K562 (cell line): ENCODE measurements around the gene CACNA1C. TPM values are rescaled to one million over a fixed set of nuclear protein-coding genes. Genes with fewer than 3 reads are reported as not detected.

Experiments
- ATAC-seq: fragments of 200-7000 bp; cut with Tn5 transposase; 3 replicates; pipeline ENCODE4 v1.9.1; 2020; ENCODE audit warnings: moderate library complexity
- BruUV-seq: library from RNA; stranded (reverse); fragments of 400-500 nt; replicated peaks from 2 replicates; lab custom pipeline; 2021; lab: Mats Ljungman, UMichigan
- CTCF ChIA-PET: fragments of 300-600 bp; formaldehyde crosslinking; extraction: SDS; loops from one replicate; lab custom pipeline; 2021; ENCODE audit warnings: low intra/inter-chr PET ratio; lab: Yijun Ruan, JAX
- POLR2A ChIA-PET: fragments of 300-600, 350-650 bp; sonication (Branson Sonifier 250); formaldehyde crosslinking; extraction: SDS; loops from one replicate; lab custom pipeline; 2021; ENCODE audit warnings: antibody characterized with exemption, inconsistent platforms; lab: Yijun Ruan, JAX
- DNase-seq, 4 experiments: peaks; one replicate each; pipeline versions ENCODE4 v3.0.0 to v3.0.0-alpha.2; 2011 to 2018; ENCODE audit warnings: low spot score in 3 of 4, mixed read lengths in 3 of 4; ENCODE audit errors: extremely low read depth in 1 of 4
- FAIRE-seq: peaks from 2 replicates; lab custom pipeline; 2011; peaks lifted over from hg19 to GRCh38; lab: Jason Lieb, UNC
- H2AFZ ChIP-seq: 2 replicates; pipeline ENCODE4 v1.6.0; 2011; ENCODE audit warnings: low read depth, low read length, control low read depth, inconsistent platforms
- H3K27ac ChIP-seq: fragments of 200-600 bp; 3 replicates; pipeline ENCODE4 v1.8.0; 2011; ENCODE audit warnings: low read depth, mild to moderate bottlenecking, control low read depth, inconsistent platforms, low read length, moderate library complexity, mixed read lengths; ENCODE audit errors: extremely low read depth
- H3K27me3 ChIP-seq, 2 experiments: fragments of 300-600 bp in 1 of 2; 2 replicates in 1 of 2; 3 replicates in 1 of 2; pipeline versions ENCODE4 v1.6.0 to v1.8.0; 2011; ENCODE audit warnings: inconsistent platforms in 2 of 2, low read length in 2 of 2, mild to moderate bottlenecking in 1 of 2, mixed read lengths in 1 of 2, moderate library complexity in 1 of 2; ENCODE audit not compliant: control insufficient read depth in 2 of 2, insufficient read depth in 2 of 2
- H3K36me3 ChIP-seq: fragments of 300-600 bp; 3 replicates; pipeline ENCODE4 v1.8.0; 2011; ENCODE audit warnings: mild to moderate bottlenecking, low read length, inconsistent platforms; ENCODE audit not compliant: control insufficient read depth, insufficient read depth
- H3K4me1 ChIP-seq, 2 experiments: fragments of 200-600 bp in 1 of 2; replicated peaks in 1 of 2; 2 replicates in 1 of 2; 3 replicates in 1 of 2; pipeline versions ENCODE4 v1.5.1 to v1.8.0; 2011; ENCODE audit warnings: inconsistent platforms in 2 of 2, low read length in 2 of 2, mild to moderate bottlenecking in 1 of 2, mixed read lengths in 1 of 2, moderate library complexity in 1 of 2; ENCODE audit not compliant: control insufficient read depth in 2 of 2, insufficient read depth in 2 of 2
- H3K4me2 ChIP-seq: 2 replicates; pipeline ENCODE4 v1.6.1; 2011; ENCODE audit warnings: low read length, control low read depth, inconsistent platforms, mixed read lengths; ENCODE audit not compliant: insufficient read depth
- H3K4me3 ChIP-seq: fragments of 200-600 bp; sonication (generic), shearing (Covaris generic); 2 replicates; pipeline ENCODE4 v1.5.1; 2016; ENCODE audit warnings: control low read depth, inconsistent platforms
- H3K79me2 ChIP-seq: fragments of 200-600 bp; 3 replicates; pipeline ENCODE4 v1.8.0; 2011; ENCODE audit warnings: low read length, inconsistent platforms; ENCODE audit not compliant: control insufficient read depth, insufficient read depth
- H3K9ac ChIP-seq, 2 experiments: 2 replicates each; pipeline versions ENCODE4 v1.6.0 to v1.6.1; 2011; ENCODE audit warnings: low read depth in 2 of 2, low read length in 2 of 2, control low read depth in 1 of 2, inconsistent platforms in 1 of 2, mild to moderate bottlenecking in 1 of 2, mixed read lengths in 1 of 2; ENCODE audit not compliant: insufficient read depth in 1 of 2
- H3K9me1 ChIP-seq: one replicate; pipeline ENCODE4 v1.6.0; 2011; ENCODE audit warnings: inconsistent platforms, mild to moderate bottlenecking, low read length, moderate library complexity; ENCODE audit not compliant: control insufficient read depth, insufficient read depth
- H3K9me3 ChIP-seq: replicated peaks from 2 replicates; pipeline ENCODE4 v1.5.1; 2011; ENCODE audit warnings: low read depth, low read length, inconsistent platforms; ENCODE audit not compliant: control insufficient read depth, insufficient read depth
- H4K20me1 ChIP-seq: replicated peaks from 2 replicates; pipeline ENCODE4 v1.6.1; 2011; ENCODE audit warnings: low read length, inconsistent platforms, mixed read lengths; ENCODE audit not compliant: control insufficient read depth, insufficient read depth
- CBFA2T2 ChIP-seq: fragments of 450-650 bp; conservative IDR thresholded peaks from 2 replicates; pipeline ENCODE4 v1.6.1; 2017; ENCODE audit warnings: mild to moderate bottlenecking
- CBFA2T3 ChIP-seq: fragments of 450-650 bp; IDR thresholded peaks from 2 replicates; pipeline ENCODE4 v1.6.1; 2017
- CBX2 ChIP-seq: fragments of 200-600 bp; sonication (generic); IDR thresholded peaks from one replicate; pipeline ENCODE4 v1.6.1; 2012; ENCODE audit warnings: mild to moderate bottlenecking, low read length, inconsistent platforms; ENCODE audit not compliant: insufficient read depth, poor library complexity, severe bottlenecking
- ESRRA ChIP-seq: fragments of 450-650 bp; IDR thresholded peaks from 2 replicates; pipeline ENCODE4 v1.6.1; 2014; ENCODE audit warnings: low read depth, mild to moderate bottlenecking, moderate library complexity, borderline replicate concordance
- TCF3 ChIP-seq: sonication (generic); formaldehyde crosslinking; IDR thresholded peaks from 2 replicates; pipeline ENCODE4 v1.4.0; 2020; ENCODE audit warnings: mild to moderate bottlenecking, missing genetic modification reagents
- TEAD4 ChIP-seq, 2 experiments: sonication (generic) in 1 of 2; formaldehyde crosslinking in 1 of 2; IDR thresholded peaks; 2 replicates each; pipeline versions ENCODE4 v1.6.1 to v1.8.0; 2012 to 2022; ENCODE audit warnings: borderline replicate concordance in 1 of 2, inconsistent platforms in 1 of 2, low read length in 1 of 2, mild to moderate bottlenecking in 1 of 2, missing genetic modification reagents in 1 of 2
- ZFP30 ChIP-seq: fragments of 250-450 bp; sonication (Bioruptor Pico); IDR thresholded peaks from 2 replicates; pipeline ENCODE4 v1.8.0; 2022; ENCODE audit warnings: moderate library complexity, mild to moderate bottlenecking, inconsistent platforms, borderline replicate concordance
- ZNF134 ChIP-seq: fragments of 250-450 bp; sonication (Bioruptor Pico); conservative IDR thresholded peaks from 2 replicates; pipeline ENCODE4 v1.4.0; 2020
- WGBS: fragments of 100-300 bp; shearing (Covaris generic); methylation state at CpG from one replicate; pipeline ENCODE4 v1.1.6; 2016; ENCODE audit warnings: low coverage, mixed read lengths; ENCODE audit not compliant: insufficient coverage; ENCODE audit errors: missing lambda C conversion rate; 5-methylcytosine and 5-hydroxymethylcytosine counted together
- in situ Hi-C: fragments of 300-500 bp; cut with MboI; formaldehyde crosslinking; loops from 4 replicates; pipeline ENCODE4 v1.15.0; 2018; ENCODE audit warnings: inconsistent platforms, mixed read lengths
- intact Hi-C: fragments of 100-400 bp; cut with micrococcal nuclease; formaldehyde crosslinking; loops from 2 replicates; pipeline ENCODE4 v1.14.2; 2022
- polyA plus RNA-seq, 8 experiments: library from polyadenylated mRNA; depleted of rRNA in 4 of 8; stranded (reverse) in 5 of 8; unstranded in 3 of 8; fragments of >200 nt; fragmentation: Nextera tagmentation in 2 of 8; fragmentation: Illumina TruSeq in 1 of 8; extraction: Ambion mirVana in 2 of 8; extraction: Trizol in 1 of 8; gene quantifications; 2 replicates each; pipeline versions ENCODE4 v1.2.1 to v1.2.3, GENCODE V29; 2011 to 2014; ENCODE audit warnings: inconsistent platforms in 1 of 8, missing spikeins in 1 of 8
- total RNA-seq, 7 experiments: library from RNA; depleted of rRNA in 6 of 7; stranded (reverse); fragments of >200 nt in 6 of 7; fragmentation: Illumina TruSeq in 2 of 7; extraction: Trizol in 2 of 7; gene quantifications; 2 replicates each; pipeline versions ENCODE4 v1.2.1 to v1.2.3, GENCODE V29; 2011 to 2021; ENCODE audit warnings: low replicate concordance in 1 of 7

The CACNA1C gene
- total and polyA plus RNA-seq, 9 of the 15 experiments (the other 6 are each of a cell fraction or from before 2014, with no cell fraction given), result not detected

DNA sequence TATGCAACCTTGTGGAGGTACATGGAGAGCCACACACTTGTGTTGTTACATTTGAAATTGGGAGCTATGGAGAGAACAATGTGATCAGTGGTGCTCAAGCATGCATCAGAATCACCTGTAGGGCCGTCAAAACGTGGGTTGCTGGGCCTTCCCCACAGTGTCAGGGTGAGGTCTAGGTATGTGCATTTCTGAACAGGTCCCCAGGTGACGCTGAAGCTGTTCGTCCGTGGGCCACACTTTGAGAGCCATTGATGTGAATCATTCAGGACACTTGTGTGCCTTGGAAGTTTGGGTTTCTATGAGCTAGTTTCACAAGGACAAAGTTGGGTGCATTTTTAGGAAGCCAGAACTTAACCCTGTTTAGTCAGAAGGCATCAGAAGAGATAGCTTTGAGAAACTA is 450.2 kb downstream of the CACNA1C start (continued):
- TF ChIP-seq ZFP30 (CRISPR knock-in tag), result no peak
- TF ChIP-seq ZNF134 (CRISPR knock-in tag), result no peak

DNA sequence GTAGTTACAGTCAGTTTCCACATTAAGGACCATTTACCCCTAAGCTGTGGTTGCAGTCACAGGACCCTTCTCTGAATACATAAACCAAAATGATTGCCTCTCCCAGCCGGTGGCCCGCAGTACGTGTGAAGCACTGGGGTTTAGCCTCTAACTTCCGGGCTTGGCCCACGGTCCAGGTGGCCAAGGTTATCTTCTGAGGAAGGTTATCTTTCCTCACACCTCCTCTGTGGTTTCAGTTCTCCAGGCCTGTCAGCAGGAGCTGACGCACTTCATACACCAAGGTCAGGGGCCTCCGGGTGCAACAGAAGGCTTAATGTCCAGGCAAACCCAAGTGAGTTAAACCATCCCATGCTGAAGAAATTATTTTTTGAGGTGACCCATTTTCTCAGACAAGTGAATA is 451.0 kb downstream of the CACNA1C start:
- ChIA-PET POLR2A (interaction anchor here (0.7 kb wide), 1 partner anchor 673 kb away, joined by 4 read pairs; no protein-coding TSS in a partner anchor), CTCF (no interaction called here)
- BruUV-seq, result no TSS peak
- Histone ChIP-seq H3K27me3 (peaks cover 2 to 37% of the 10 kb centered on the region in 2 experiments; a peak in 3 of 5 replicates), H2AFZ (no peak overlapping the region), H3K9me1 (no peaks in the 10 kb centered on the region), H4K20me1 (no peaks in the 10 kb centered on the region), H3K36me3 (no peaks in the 10 kb centered on the region), H3K9me3 (no peaks in the 10 kb centered on the region), H3K4me2 (no peak overlapping the region), H3K9ac (no peak overlapping the region), H3K27ac (no peak overlapping the region), H3K79me2 (no peaks in the 10 kb centered on the region), H3K4me3 (no peak overlapping the region), H3K4me1 (no peaks in the 10 kb centered on the region; a peak in 1 of 5 replicates)
- peak; percentile 38; the same call in 1 of the 2 replicates for TF ChIP-seq TEAD4 (IDR thresholded peaks at IDR 0.05; ENCODE audit: low read length)
- TF ChIP-seq TEAD4 (CRISPR knock-in tag; IDR thresholded peaks at IDR 0.05; ENCODE audit: borderline replicate concordance), result no peak
- no peak for TF ChIP-seq CBX2
- peak; percentile 41 for TF ChIP-seq CBFA2T2
- TF ChIP-seq TCF3 (CRISPR knock-in tag), result peak; percentile 42
- peak; percentile 51; the same call in 1 of the 2 replicates for TF ChIP-seq ESRRA
- peak; percentile 39 for TF ChIP-seq CBFA2T3
- ATAC-seq (no peak), DNase-seq (peak in 2 of 4 experiments; percentile 9 to 20), FAIRE-seq (no peak)
- 0% methylated on average over 5 of the region's 7 CpGs for WGBS
- intact Hi-C loops (no loop called here), in situ Hi-C loops (no loop called here)
